ENCODE data around the gene CHRNG. TPM values are rescaled to one million over a fixed set of nuclear protein-coding genes. Genes with fewer than 3 reads are reported as not detected.

Gene CHRNG
- total RNA-seq, 4 donors from 2014 or later = not detected

Other genes with a start within 250 kb of the CHRNG start
- gene ALPP, start 160.9 kb upstream of the CHRNG start, total RNA-seq = under 1 TPM in 1 of 4 donors, not detected in 3; 0.62 TPM
- gene ALPG, start 132.8 kb upstream of the CHRNG start, total RNA-seq = not detected
- gene ALPI, start 83.5 kb upstream of the CHRNG start, total RNA-seq = not detected
- gene ECEL1, start 51.9 kb upstream of the CHRNG start, total RNA-seq = 10 to 100 TPM in 1 of 4 donors, 1 to 10 TPM in 1, not detected in 2; 1.9 to 10.8 TPM
- not detected for gene PRSS56, start 19.3 kb upstream of the CHRNG start, total RNA-seq
- gene CHRND, start 13.5 kb upstream of the CHRNG start, total RNA-seq = not detected
- 1 to 10 TPM; 4.6 to 8.5 (median 5.0) TPM for gene TIGD1, start 10.9 kb downstream of the CHRNG start, total RNA-seq
- gene EIF4E2, start 11.0 kb downstream of the CHRNG start, total RNA-seq = 100 to 1,000 TPM in 1 of 4 donors, 10 to 100 TPM in 3; 24.3 to 195 (median 56.6) TPM
- 100 to 1,000 TPM in 1 of 4 donors, 10 to 100 TPM in 2, 1 to 10 TPM in 1; 8.5 to 102 (median 38.1) TPM for gene EFHD1, start 93.9 kb downstream of the CHRNG start, total RNA-seq
- 100 to 1,000 TPM in 2 of 4 donors, 10 to 100 TPM in 2; 16.5 to 125 (median 97.3) TPM for gene GIGYF2, start 157.6 kb downstream of the CHRNG start, total RNA-seq
- gene KCNJ13, start 236.9 kb downstream of the CHRNG start, total RNA-seq = not detected

All from uterus (tissue), 4 donors.